ENCODE results near the gene CCSER1.

GRCh38 chr4:91257721-91258120 lies 1130.5 kb downstream of the CCSER1 start:
- no peak for TF ChIP-seq EZH2phosphoT487 (IDR thresholded peaks at IDR 0.05; ENCODE audit: unreplicated experiment)
- TF ChIP-seq POLR2AphosphoS5 (IDR thresholded peaks at IDR 0.05; ENCODE audit: low read depth): no peak
- no peak for TF ChIP-seq ZNF114 (CRISPR knock-in tag; IDR thresholded peaks at IDR 0.05)
- no peak for TF ChIP-seq REST (IDR thresholded peaks at IDR 0.05; ENCODE audit: unreplicated experiment)
- TF ChIP-seq, protein P1, sequence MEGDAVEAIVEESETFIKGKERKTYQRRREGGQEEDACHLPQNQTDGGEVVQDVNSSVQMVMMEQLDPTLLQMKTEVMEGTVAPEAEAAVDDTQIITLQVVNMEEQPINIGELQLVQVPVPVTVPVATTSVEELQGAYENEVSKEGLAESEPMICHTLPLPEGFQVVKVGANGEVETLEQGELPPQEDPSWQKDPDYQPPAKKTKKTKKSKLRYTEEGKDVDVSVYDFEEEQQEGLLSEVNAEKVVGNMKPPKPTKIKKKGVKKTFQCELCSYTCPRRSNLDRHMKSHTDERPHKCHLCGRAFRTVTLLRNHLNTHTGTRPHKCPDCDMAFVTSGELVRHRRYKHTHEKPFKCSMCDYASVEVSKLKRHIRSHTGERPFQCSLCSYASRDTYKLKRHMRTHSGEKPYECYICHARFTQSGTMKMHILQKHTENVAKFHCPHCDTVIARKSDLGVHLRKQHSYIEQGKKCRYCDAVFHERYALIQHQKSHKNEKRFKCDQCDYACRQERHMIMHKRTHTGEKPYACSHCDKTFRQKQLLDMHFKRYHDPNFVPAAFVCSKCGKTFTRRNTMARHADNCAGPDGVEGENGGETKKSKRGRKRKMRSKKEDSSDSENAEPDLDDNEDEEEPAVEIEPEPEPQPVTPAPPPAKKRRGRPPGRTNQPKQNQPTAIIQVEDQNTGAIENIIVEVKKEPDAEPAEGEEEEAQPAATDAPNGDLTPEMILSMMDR (conservative IDR thresholded peaks at IDR 0.05; ENCODE audit: low read depth in 2 of 2): no peak
- TF ChIP-seq EZH2 (IDR thresholded peaks at IDR 0.05; ENCODE audit: low read depth, unreplicated experiment): no peak
- TF ChIP-seq CREB1 (CRISPR knock-in tag; IDR thresholded peaks at IDR 0.05; ENCODE audit: low read depth): no peak
